ENCODE results near the gene SH3GL1. TPM values are rescaled to one million over a fixed set of nuclear protein-coding genes. Genes with fewer than 3 reads are reported as not detected.

The SH3GL1 gene
- total and polyA plus RNA-seq, 9 of the 15 experiments (the other 6 are each of a cell fraction or from before 2014, with no cell fraction given): 1.7 to 75.3 (median 25.7) TPM

DNA sequence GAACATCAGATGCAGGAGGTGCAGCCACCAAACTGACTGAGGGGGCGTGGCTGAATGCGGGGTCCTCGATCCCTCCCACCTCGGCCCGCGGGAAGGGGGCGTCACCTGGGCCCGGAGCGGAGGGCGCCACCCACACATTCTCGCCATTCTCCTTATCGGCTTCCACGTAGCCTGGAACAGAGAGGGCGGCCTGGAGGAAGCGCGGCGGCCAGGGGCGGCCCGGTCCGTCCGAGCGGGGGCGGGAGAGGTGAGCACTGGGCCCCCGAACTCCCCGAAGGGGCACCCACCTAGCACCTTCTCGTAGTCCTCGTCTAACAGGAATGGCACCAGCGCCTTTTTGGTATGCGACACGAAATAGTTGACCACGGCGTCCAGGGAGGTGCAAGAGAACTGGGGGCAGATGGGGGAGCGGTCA, 73.5 kb downstream of the SH3GL1 start (continued):
- TF ChIP-seq HDAC1 (IDR thresholded peaks at IDR 0.05) (no peak), EGR1 (conservative IDR thresholded peaks at IDR 0.05) (peak; percentile 96), ZNF586 (CRISPR knock-in tag; conservative IDR thresholded peaks at IDR 0.05) (no peak), RFX5 (IDR thresholded peaks at IDR 0.05; ENCODE audit: low read depth, low read length) (no peak), ZNF766 (CRISPR knock-in tag; conservative IDR thresholded peaks at IDR 0.05) (no peak), PHB2 (IDR thresholded peaks at IDR 0.05; ENCODE audit: low read depth) (no peak), ZBTB7A (IDR thresholded peaks at IDR 0.05; ENCODE audit: borderline replicate concordance, control insufficient read depth, low read depth, low read length) (peak; percentile 73), ELF1 (tag; IDR thresholded peaks at IDR 0.05) (no peak), ZNF347 (CRISPR knock-in tag; IDR thresholded peaks at IDR 0.05; ENCODE audit: low read depth) (no peak), HEY1 (CRISPR knock-in tag; IDR thresholded peaks at IDR 0.05; ENCODE audit: borderline replicate concordance) (no peak), ERF (CRISPR knock-in tag; IDR thresholded peaks at IDR 0.05) (no peak), SMARCA5 (IDR thresholded peaks at IDR 0.05) (peak; percentile 65; the same call in 1 of the 2 replicates), MXI1 (IDR thresholded peaks at IDR 0.05; ENCODE audit: low read depth, low read length) (no peak), MCM5 (IDR thresholded peaks at IDR 0.05; ENCODE audit: low read depth) (no peak), PTBP1 (IDR thresholded peaks at IDR 0.05; ENCODE audit: low read depth, low read length) (no peak), RB1 (IDR thresholded peaks at IDR 0.05; ENCODE audit: low read depth) (peak; percentile 32; the same call in 1 of the 2 replicates), SAFB (IDR thresholded peaks at IDR 0.05; ENCODE audit: borderline replicate concordance, low read depth, low read length) (no peak), ZFP36 (IDR thresholded peaks at IDR 0.05; ENCODE audit: low read depth, low read length, partially characterized antibody) (peak; percentile 76), FIP1L1 (IDR thresholded peaks at IDR 0.05; ENCODE audit: low read depth, low read length, poor library complexity, severe bottlenecking) (peak; percentile 24), DNMT1 (IDR thresholded peaks at IDR 0.05) (no peak), NEUROD1 (IDR thresholded peaks at IDR 0.05; ENCODE audit: borderline replicate concordance, low read depth, low read length, partially characterized antibody) (peak; percentile 27), MTA3 (IDR thresholded peaks at IDR 0.05; ENCODE audit: borderline replicate concordance) (0 out of 2 replicates have a peak, but pooled peaks have one; percentile 42), BRD9 (IDR thresholded peaks at IDR 0.05; ENCODE audit: low read depth, partially characterized antibody) (no peak), ZNF584 (CRISPR knock-in tag; IDR thresholded peaks at IDR 0.05; ENCODE audit: low read depth) (no peak), MAFG (tag; conservative IDR thresholded peaks at IDR 0.05) (no peak), ZNF175 (CRISPR knock-in tag; IDR thresholded peaks at IDR 0.05; ENCODE audit: low read depth) (no peak)
- TF ChIP-seq, protein P1, sequence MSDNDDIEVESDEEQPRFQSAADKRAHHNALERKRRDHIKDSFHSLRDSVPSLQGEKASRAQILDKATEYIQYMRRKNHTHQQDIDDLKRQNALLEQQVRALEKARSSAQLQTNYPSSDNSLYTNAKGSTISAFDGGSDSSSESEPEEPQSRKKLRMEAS (CRISPR knock-in tag; IDR thresholded peaks at IDR 0.05): no peak
- TF ChIP-seq, protein P2, sequence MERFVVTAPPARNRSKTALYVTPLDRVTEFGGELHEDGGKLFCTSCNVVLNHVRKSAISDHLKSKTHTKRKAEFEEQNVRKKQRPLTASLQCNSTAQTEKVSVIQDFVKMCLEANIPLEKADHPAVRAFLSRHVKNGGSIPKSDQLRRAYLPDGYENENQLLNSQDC (CRISPR knock-in tag; IDR thresholded peaks at IDR 0.05): no peak
- TF ChIP-seq, protein P3, sequence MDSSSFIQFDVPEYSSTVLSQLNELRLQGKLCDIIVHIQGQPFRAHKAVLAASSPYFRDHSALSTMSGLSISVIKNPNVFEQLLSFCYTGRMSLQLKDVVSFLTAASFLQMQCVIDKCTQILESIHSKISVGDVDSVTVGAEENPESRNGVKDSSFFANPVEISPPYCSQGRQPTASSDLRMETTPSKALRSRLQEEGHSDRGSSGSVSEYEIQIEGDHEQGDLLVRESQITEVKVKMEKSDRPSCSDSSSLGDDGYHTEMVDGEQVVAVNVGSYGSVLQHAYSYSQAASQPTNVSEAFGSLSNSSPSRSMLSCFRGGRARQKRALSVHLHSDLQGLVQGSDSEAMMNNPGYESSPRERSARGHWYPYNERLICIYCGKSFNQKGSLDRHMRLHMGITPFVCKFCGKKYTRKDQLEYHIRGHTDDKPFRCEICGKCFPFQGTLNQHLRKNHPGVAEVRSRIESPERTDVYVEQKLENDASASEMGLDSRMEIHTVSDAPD (CRISPR knock-in tag; IDR thresholded peaks at IDR 0.05): no peak
- TF ChIP-seq, protein P4, sequence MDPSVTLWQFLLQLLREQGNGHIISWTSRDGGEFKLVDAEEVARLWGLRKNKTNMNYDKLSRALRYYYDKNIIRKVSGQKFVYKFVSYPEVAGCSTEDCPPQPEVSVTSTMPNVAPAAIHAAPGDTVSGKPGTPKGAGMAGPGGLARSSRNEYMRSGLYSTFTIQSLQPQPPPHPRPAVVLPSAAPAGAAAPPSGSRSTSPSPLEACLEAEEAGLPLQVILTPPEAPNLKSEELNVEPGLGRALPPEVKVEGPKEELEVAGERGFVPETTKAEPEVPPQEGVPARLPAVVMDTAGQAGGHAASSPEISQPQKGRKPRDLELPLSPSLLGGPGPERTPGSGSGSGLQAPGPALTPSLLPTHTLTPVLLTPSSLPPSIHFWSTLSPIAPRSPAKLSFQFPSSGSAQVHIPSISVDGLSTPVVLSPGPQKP (CRISPR knock-in tag; IDR thresholded peaks at IDR 0.05): no peak

Data from K562 (cell line).